ENCODE measurements around the gene PTPRO.

PTPRO gene

GRCh38 chr12:15444523-15444922 is 122.2 kb downstream of the PTPRO start:
- no peak overlapping the region for H3K27ac ChIP-seq
- no peak for TF ChIP-seq CTCF (conservative IDR thresholded peaks at IDR 0.05)

- TF ChIP-seq CTCF (conservative IDR thresholded peaks at IDR 0.05): no peak
- no peak overlapping the region for H3K27ac ChIP-seq
These were observed 124.5 kb downstream of the PTPRO start for GRCh38 chr12:15446807-15447206.

GRCh38 chr12:15453613-15454012 is 131.3 kb downstream of the PTPRO start:
- no peak for TF ChIP-seq CTCF (conservative IDR thresholded peaks at IDR 0.05)
- H3K27ac ChIP-seq: no peak overlapping the region

- TF ChIP-seq CTCF (conservative IDR thresholded peaks at IDR 0.05): no peak
- H3K27ac ChIP-seq: no peak overlapping the region
These were observed 135.7 kb downstream of the PTPRO start for GRCh38 chr12:15458008-15458407.

GRCh38 chr12:15468911-15469310 is 146.6 kb downstream of the PTPRO start:
- H3K27ac ChIP-seq: no peak overlapping the region
- no peak for TF ChIP-seq CTCF (conservative IDR thresholded peaks at IDR 0.05)

- TF ChIP-seq CTCF (conservative IDR thresholded peaks at IDR 0.05): no peak
These were observed 147.0 kb downstream of the PTPRO start for GRCh38 chr12:15469356-15469755.

GRCh38 chr12:15472036-15472435 is 149.7 kb downstream of the PTPRO start:
- no peak for TF ChIP-seq CTCF (conservative IDR thresholded peaks at IDR 0.05)
- no peak overlapping the region for H3K27ac ChIP-seq

More at GRCh38 chr12:15469356-15469755, 147.0 kb downstream of the PTPRO start:
- no peak overlapping the region for H3K27ac ChIP-seq

GRCh38 chr12:15474766-15475165 is 152.5 kb downstream of the PTPRO start:
- no peak overlapping the region for H3K27ac ChIP-seq
- TF ChIP-seq CTCF (conservative IDR thresholded peaks at IDR 0.05): no peak
